A673 (cell line): ENCODE measurements around the gene TMEM45B. TPM values are rescaled to one million over a fixed set of nuclear protein-coding genes. Genes with fewer than 3 reads are reported as not detected.

Experiments
- BruUV-seq: library from RNA; stranded (reverse); fragments of 400-500 nt; replicated peaks from 2 replicates; lab custom pipeline; 2021; lab: Mats Ljungman, UMichigan
- CTCF ChIA-PET: fragments of 300-600 bp; sonication (Branson Sonifier 250); formaldehyde crosslinking; loops from one replicate; lab custom pipeline; 2022; ENCODE audit warnings: antibody characterized with exemption; lab: Charles Lee
- POLR2A ChIA-PET: fragments of 300-600 bp; sonication (Branson Sonifier 250); formaldehyde crosslinking; loops from one replicate; lab custom pipeline; 2022; ENCODE audit warnings: antibody characterized with exemption; ENCODE audit not compliant: low non-redundant PET; lab: Charles Lee
- DNase-seq: peaks from one replicate; pipeline ENCODE4 v3.0.0-alpha.2; 2015; ENCODE audit warnings: low spot score
- H3K27ac ChIP-seq: fragments of 200-600 bp; sonication (generic); 2 replicates; pipeline ENCODE4 v1.5.1; 2016; ENCODE audit warnings: mixed run types, low read depth, mild to moderate bottlenecking, mixed read lengths, antibody characterized with exemption, low read length; ENCODE audit not compliant: poor library complexity, severe bottlenecking
- H3K27me3 ChIP-seq: fragments of 200-600 bp; sonication (generic); replicated peaks from 2 replicates; pipeline ENCODE4 v1.6.1; 2017; ENCODE audit warnings: mixed run types, low read depth, mild to moderate bottlenecking, mixed read lengths, antibody characterized with exemption, low read length; ENCODE audit not compliant: insufficient read depth, poor library complexity
- H3K36me3 ChIP-seq: fragments of 200-600 bp; sonication (generic); 2 replicates; pipeline ENCODE4 v1.6.1; 2016; ENCODE audit warnings: mixed run types, mild to moderate bottlenecking, mixed read lengths, antibody characterized with exemption, low read length; ENCODE audit not compliant: insufficient read depth, poor library complexity, severe bottlenecking
- H3K4me1 ChIP-seq: fragments of 200-600 bp; sonication (generic); 2 replicates; pipeline ENCODE4 v1.6.1; 2017; ENCODE audit warnings: mixed run types, mild to moderate bottlenecking, mixed read lengths, antibody characterized with exemption, low read length; ENCODE audit not compliant: insufficient read depth, poor library complexity, severe bottlenecking
- H3K4me3 ChIP-seq: fragments of 200-600 bp; sonication (generic); 2 replicates; pipeline ENCODE4 v1.5.1; 2016; ENCODE audit warnings: low read depth, mixed run types, mild to moderate bottlenecking, mixed read lengths, low read length; ENCODE audit not compliant: poor library complexity, severe bottlenecking
- H3K9me3 ChIP-seq: fragments of 200-600 bp; sonication (generic); 2 replicates; pipeline ENCODE4 v1.6.1; 2016; ENCODE audit warnings: mixed run types, low read depth, mild to moderate bottlenecking, mixed read lengths, antibody characterized with exemption, low read length; ENCODE audit not compliant: poor library complexity, severe bottlenecking
- CTCF ChIP-seq: fragments of 300-800, 200-600 bp; sonication (generic); conservative IDR thresholded peaks from 2 replicates; pipeline ENCODE4 v1.5.1; 2017; ENCODE audit warnings: low read depth, mild to moderate bottlenecking, antibody characterized with exemption, low read length, moderate library complexity, mixed read lengths
- EZH2 ChIP-seq: fragments of 200-600 bp; sonication (generic); IDR thresholded peaks from 2 replicates; pipeline ENCODE4 v1.6.1; 2017; ENCODE audit warnings: borderline replicate concordance, low read depth, mild to moderate bottlenecking, mixed read lengths, antibody characterized with exemption, low read length; ENCODE audit not compliant: poor library complexity, severe bottlenecking
- intact Hi-C: fragments of 100-400 bp; cut with micrococcal nuclease; formaldehyde crosslinking; loops from one replicate; pipeline ENCODE4 v1.10.0; 2022; ENCODE audit not compliant: unreplicated experiment
- total RNA-seq: library from RNA; stranded (reverse); gene quantifications from 2 replicates; pipeline ENCODE4 v1.2.3, GENCODE V29; 2021

Gene TMEM45B
- total RNA-seq, 1 experiment from 2014 or later = not detected

GRCh38 chr11:129791515-129791914 is 24.1 kb upstream of the TMEM45B start:
- Histone ChIP-seq H3K27ac (no peak overlapping the region), H3K4me1 (no peaks in the 10 kb centered on the region), H3K27me3 (peaks cover 11% of the 10 kb centered on the region), H3K36me3 (no peaks in the 10 kb centered on the region), H3K4me3 (no peak overlapping the region), H3K9me3 (no peaks in the 10 kb centered on the region)
- ChIA-PET CTCF (no interaction called here), POLR2A (no interaction called here)
- intact Hi-C loops = loop anchor here (10.0 kb wide), 1 partner anchor 363 kb away; the partner anchor contains the start of gene ST14
- TF ChIP-seq CTCF (no peak), EZH2 (no peak)
- BruUV-seq = no TSS peak
- no peak for DNase-seq

DNA sequence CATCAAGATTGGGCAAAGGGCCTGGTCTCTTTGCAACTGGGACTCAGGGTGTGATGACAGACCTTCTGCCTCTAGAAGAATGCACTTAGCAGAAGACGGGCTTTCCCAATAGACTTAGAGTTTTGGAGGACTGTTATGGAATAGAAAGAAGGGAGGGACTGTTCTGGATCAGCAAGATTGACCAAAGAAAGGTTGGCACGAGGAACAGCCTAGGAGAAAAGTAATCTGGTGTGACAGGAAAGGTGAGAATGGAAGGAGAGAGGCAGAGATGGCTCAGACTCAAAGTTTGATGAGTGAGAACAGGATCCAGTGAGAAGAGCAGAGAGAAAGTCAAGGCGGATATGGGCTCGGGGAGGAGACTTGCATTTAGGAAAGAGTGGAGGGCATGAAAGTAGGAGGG is 23.0 kb upstream of the TMEM45B start:
- Histone ChIP-seq H3K4me1 (no peaks in the 10 kb centered on the region), H3K9me3 (no peaks in the 10 kb centered on the region), H3K36me3 (no peaks in the 10 kb centered on the region), H3K27ac (no peak overlapping the region), H3K27me3 (peaks cover 11% of the 10 kb centered on the region), H3K4me3 (no peak overlapping the region)
- BruUV-seq = no TSS peak
- DNase-seq = no peak
- TF ChIP-seq EZH2 = no peak
- TF ChIP-seq CTCF = no peak
- POLR2A ChIA-PET = no interaction called here
- CTCF ChIA-PET = no interaction called here
- intact Hi-C loops = loop anchor here (10.0 kb wide), 1 partner anchor 362 kb away; the partner anchor contains the start of gene ST14

GRCh38 chr11:129795089-129795488 is 20.6 kb upstream of the TMEM45B start:
- H3K9me3 ChIP-seq = no peaks in the 10 kb centered on the region
- ChIA-PET CTCF (no interaction called here), POLR2A (no interaction called here)
- DNase-seq = no peak
- H3K4me3 ChIP-seq = no peak overlapping the region
- H3K36me3 ChIP-seq = no peaks in the 10 kb centered on the region
- no TSS peak for BruUV-seq
- TF ChIP-seq CTCF = no peak
- TF ChIP-seq EZH2 = no peak
- no peak overlapping the region for H3K27ac ChIP-seq
- peaks cover 9% of the 10 kb centered on the region for H3K27me3 ChIP-seq
- intact Hi-C loops = loop anchor here (10.0 kb wide), 1 partner anchor 360 kb away; the partner anchor contains the start of gene ST14
- no peaks in the 10 kb centered on the region for H3K4me1 ChIP-seq
